ENCODE data around the gene IER5L. TPM values are rescaled to one million over a fixed set of nuclear protein-coding genes. Genes with fewer than 3 reads are reported as not detected.
A peak's percentile ranks its signal among the peaks of the same experiment; 100 is the strongest.

The IER5L gene
- total RNA-seq, 2 experiments from 2014 or later, result 3.7 to 4.1 TPM

DNA sequence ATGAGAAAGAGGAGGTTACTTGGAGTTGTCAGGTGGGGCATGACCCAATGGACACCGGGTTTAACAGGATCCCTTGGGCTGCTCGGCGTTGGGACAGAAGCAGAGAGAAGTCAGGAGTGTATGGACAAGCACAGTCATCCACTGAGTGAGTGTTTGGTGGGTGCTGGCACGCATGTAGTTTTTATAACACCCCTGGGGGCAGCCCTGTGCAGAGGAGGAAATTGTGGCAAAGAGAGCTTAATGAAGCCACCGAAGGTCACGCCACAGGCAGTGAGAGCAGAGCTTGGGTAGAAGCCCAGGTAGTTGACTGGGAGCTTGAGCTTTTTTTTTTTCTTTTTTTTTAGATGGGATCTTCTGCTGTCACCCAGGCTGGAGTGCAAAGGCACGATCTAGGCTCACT lies 43.2 kb upstream of the IER5L start:
- Mint-ChIP-seq H3K27me3 (no peaks in the 10 kb centered on the region), H3K27ac (peak overlapping the region; percentile 41), H3K4me1 (ENCODE audit: low read depth) (peaks cover 42% of the 10 kb centered on the region), H3K36me3 (ENCODE audit: low read depth) (no peaks in the 10 kb centered on the region), H3K9me3 (no peaks in the 10 kb centered on the region), H3K4me3 (no peak overlapping the region)
- POLR2A ChIA-PET, result interaction anchor here (0.8 to 2.7 kb wide), 4 partner anchors 11 to 44 kb away, joined by 3 to 10 read pairs (median 7); no protein-coding TSS in a partner anchor
- intact Hi-C loops (cut with micrococcal nuclease), result no loop called here
- CTCF ChIA-PET, result interaction anchor here (1.0 to 2.7 kb wide), 6 partner anchors 15 to 404 kb away, joined by 3 to 12 read pairs (median 6); no protein-coding TSS in a partner anchor
- DNase-seq (peak; percentile 82), ATAC-seq (peak; percentile 90)
- TF ChIP-seq, protein P1, sequence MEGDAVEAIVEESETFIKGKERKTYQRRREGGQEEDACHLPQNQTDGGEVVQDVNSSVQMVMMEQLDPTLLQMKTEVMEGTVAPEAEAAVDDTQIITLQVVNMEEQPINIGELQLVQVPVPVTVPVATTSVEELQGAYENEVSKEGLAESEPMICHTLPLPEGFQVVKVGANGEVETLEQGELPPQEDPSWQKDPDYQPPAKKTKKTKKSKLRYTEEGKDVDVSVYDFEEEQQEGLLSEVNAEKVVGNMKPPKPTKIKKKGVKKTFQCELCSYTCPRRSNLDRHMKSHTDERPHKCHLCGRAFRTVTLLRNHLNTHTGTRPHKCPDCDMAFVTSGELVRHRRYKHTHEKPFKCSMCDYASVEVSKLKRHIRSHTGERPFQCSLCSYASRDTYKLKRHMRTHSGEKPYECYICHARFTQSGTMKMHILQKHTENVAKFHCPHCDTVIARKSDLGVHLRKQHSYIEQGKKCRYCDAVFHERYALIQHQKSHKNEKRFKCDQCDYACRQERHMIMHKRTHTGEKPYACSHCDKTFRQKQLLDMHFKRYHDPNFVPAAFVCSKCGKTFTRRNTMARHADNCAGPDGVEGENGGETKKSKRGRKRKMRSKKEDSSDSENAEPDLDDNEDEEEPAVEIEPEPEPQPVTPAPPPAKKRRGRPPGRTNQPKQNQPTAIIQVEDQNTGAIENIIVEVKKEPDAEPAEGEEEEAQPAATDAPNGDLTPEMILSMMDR (IDR thresholded peaks at IDR 0.05), result no peak

- Mint-ChIP-seq H3K36me3 (ENCODE audit: low read depth) (no peaks in the 10 kb centered on the region), H3K9me3 (no peaks in the 10 kb centered on the region), H3K27ac (peak overlapping the region; percentile 41), H3K4me3 (no peak overlapping the region), H3K4me1 (ENCODE audit: low read depth) (peaks cover 37% of the 10 kb centered on the region), H3K27me3 (no peaks in the 10 kb centered on the region)
- CTCF ChIA-PET, result interaction anchor here (1.0 to 2.7 kb wide), 4 partner anchors 17 to 405 kb away, joined by 3 to 12 read pairs (median 7); no protein-coding TSS in a partner anchor
- ATAC-seq (peak; percentile 14), DNase-seq (no peak)
- POLR2A ChIA-PET, result interaction anchor here (0.8 to 2.7 kb wide), 4 partner anchors 11 to 43 kb away, joined by 3 to 10 read pairs (median 7); no protein-coding TSS in a partner anchor
- TF ChIP-seq, protein P1 (IDR thresholded peaks at IDR 0.05), result no peak
- intact Hi-C loops (cut with micrococcal nuclease), result no loop called here
These were observed 42.7 kb upstream of the IER5L start for GRCh38 chr9:129220771-129221170.

DNA sequence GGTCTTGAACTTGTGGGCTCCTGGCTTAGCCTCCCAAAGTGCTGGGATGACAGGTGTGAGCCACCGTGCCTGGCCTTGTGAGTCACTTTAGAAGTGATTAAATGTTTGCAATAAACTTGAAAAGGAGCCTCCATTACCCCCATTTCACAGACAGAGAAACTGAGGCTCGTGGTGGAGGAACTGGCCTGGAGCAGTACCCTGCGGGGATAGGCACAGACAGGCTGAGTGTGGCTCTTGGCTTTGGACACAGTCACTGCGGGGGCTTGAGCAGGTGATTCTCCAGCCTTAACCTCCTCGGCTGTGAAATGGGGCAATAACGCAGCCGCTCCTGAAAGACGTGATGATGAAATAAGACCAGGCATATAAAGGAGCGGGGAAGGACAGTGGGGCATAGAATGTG lies 40.9 kb upstream of the IER5L start:
- ChIA-PET CTCF (no interaction called here), POLR2A (interaction anchor here (2.7 kb wide), 1 partner anchor 19 kb away, joined by 10 read pairs; no protein-coding TSS in a partner anchor)
- no peaks in the 10 kb centered on the region for H3K27me3 Mint-ChIP-seq
- ATAC-seq (no peak), DNase-seq (no peak)
- H3K36me3 Mint-ChIP-seq (ENCODE audit: low read depth), result no peaks in the 10 kb centered on the region
- TF ChIP-seq, protein P1 (IDR thresholded peaks at IDR 0.05), result no peak
- no peaks in the 10 kb centered on the region for H3K9me3 Mint-ChIP-seq
- peaks cover 23% of the 10 kb centered on the region for H3K4me1 Mint-ChIP-seq (ENCODE audit: low read depth)
- intact Hi-C loops (cut with micrococcal nuclease), result no loop called here
- no peak overlapping the region for H3K4me3 Mint-ChIP-seq
- H3K27ac Mint-ChIP-seq, result no peak overlapping the region

GRCh38 chr9:129218272-129218625 lies 40.2 kb upstream of the IER5L start:
- Mint-ChIP-seq H3K27me3 (no peaks in the 10 kb centered on the region), H3K4me1 (ENCODE audit: low read depth) (peaks cover 23% of the 10 kb centered on the region), H3K27ac (no peak overlapping the region), H3K36me3 (ENCODE audit: low read depth) (no peaks in the 10 kb centered on the region), H3K9me3 (no peaks in the 10 kb centered on the region), H3K4me3 (no peak overlapping the region)
- no peak for ATAC-seq
- CTCF ChIA-PET, result no interaction called here
- intact Hi-C loops (cut with micrococcal nuclease), result no loop called here
- POLR2A ChIA-PET, result no interaction called here
- TF ChIP-seq, protein P1 (IDR thresholded peaks at IDR 0.05), result no peak
- no peak for DNase-seq

- peaks cover 15% of the 10 kb centered on the region for H3K4me1 Mint-ChIP-seq (ENCODE audit: low read depth)
- no peak for DNase-seq
- TF ChIP-seq, protein P1 (IDR thresholded peaks at IDR 0.05), result no peak
- no peaks in the 10 kb centered on the region for H3K36me3 Mint-ChIP-seq (ENCODE audit: low read depth)
- ATAC-seq, result no peak
- POLR2A ChIA-PET, result no interaction called here
- CTCF ChIA-PET, result interaction anchor here (1.1 kb wide), 1 partner anchor 27 kb away, joined by 3 read pairs; no protein-coding TSS in a partner anchor
- H3K9me3 Mint-ChIP-seq, result no peaks in the 10 kb centered on the region
- no peaks in the 10 kb centered on the region for H3K27me3 Mint-ChIP-seq
- intact Hi-C loops (cut with micrococcal nuclease), result no loop called here
- no peak overlapping the region for H3K4me3 Mint-ChIP-seq
- H3K27ac Mint-ChIP-seq, result no peak overlapping the region
These were observed 35.5 kb upstream of the IER5L start for GRCh38 chr9:129213551-129213950.

Data from activated CD8-positive, alpha-beta T cell treated with anti-CD3 and anti-CD28 coated beads for 36 hours (primary cell).